Pons (tissue), 1 donor: ENCODE measurements around the gene CCL22.
"Not testable (repeated sequence)": the region's sequence is repeated elsewhere in the genome, so short reads cannot be mapped to it uniquely, and the experiment has no call there.

Experiments used
- DNase-seq: peaks from one replicate; pipeline ENCODE4 v3.0.0-alpha.2; 2016; ENCODE audit warnings: low spot score

The CCL22 gene

DNA sequence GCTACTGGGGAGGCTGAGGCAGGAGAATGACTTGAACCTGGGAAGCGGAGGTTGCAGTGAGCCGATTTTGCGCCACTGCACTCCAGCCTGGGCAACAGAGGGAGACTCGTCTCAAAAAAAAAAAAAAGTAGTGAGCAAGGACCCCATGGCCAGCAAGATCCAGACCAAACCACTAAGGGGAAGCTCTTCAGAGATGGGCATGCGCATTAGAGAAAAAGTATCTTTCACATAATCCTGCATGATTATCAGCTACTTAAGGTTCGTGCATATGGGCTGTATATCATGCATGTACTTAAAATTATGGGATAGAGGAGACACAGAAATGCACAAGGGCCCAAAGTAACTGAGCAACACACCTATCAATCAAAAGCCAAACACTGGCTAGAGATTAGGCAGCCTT is 10.7 kb upstream of the CCL22 start:
- no peak for DNase-seq

DNA sequence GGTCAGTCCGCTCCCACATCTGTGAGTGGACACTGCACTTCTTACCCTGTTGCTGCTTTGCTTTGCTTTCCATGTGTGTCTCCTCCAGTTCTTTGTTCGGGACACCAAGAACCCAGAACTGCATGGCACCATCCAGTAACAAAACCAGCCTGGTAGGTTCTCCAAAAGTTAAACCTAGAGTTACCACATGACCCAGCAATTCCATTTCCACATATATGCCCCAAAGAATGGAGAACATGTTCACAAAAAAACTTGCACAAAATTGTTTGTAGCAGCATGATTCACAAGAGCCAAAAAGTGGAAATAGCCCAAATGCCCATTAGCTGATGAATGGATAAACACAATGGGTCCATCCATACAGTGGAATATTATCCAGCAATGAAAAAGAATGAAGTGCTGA is 10.3 kb upstream of the CCL22 start:
- no peak for DNase-seq

DNA sequence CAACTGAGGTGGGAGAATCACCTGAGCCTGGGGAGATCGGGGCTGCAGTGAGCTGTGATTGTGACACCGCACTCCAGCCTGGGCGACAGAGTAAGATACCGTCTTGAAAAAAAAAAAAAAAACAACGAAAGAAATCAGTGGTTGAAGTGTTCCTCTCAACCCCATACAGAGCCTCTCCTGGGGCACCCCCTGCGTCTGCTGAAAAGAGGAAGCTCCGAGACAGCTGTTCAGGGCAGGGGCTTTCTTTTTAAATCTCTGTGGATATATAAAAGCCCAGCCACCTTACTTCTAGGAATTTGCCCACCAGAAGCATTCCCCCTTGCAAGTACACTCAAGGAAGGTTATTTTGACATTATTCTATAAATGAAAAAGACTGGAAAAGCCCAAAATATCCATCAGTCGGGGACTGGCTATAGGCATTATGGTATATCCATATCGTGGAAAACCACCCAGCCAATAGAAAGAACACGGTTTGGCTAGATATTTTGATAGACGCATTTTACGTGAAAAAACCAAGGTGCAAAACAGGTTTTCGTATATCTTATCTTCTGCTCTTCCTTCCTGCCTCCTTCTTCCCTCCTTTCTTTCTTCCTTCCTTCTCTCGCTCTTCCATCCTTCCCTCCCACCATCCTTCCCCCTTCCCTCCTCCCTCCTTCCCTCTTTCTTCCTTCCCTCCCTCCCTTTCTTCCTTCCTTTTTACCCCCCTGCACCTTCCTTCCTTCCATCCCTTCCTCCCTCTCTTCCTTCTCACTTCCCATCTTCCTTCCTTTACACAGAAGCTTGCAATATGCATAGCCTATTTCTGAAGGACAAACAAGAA is 9.2 kb upstream of the CCL22 start:
- peak; percentile 46 for DNase-seq

DNA sequence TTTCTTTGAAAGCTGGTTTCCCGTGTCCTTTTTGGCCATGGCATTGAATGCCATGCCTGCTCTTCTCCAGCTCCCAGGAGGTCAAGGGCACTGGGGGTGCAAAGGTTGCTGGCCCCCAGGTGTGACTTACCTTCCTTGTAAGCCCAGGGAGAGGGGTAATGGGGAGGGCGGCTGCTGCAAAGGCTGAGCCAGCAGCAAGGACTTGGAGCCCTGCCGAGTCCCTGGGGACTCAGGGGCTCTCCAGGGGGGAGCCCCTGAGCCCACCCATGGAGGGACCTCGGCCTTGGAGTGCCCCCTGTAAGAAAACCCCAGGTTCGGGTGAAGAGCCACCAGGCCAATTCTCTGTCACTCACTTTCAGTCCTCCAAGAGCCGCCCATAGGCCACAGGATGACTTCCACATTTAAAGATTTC is 5.9 kb upstream of the CCL22 start:
- DNase-seq, result no peak

DNA sequence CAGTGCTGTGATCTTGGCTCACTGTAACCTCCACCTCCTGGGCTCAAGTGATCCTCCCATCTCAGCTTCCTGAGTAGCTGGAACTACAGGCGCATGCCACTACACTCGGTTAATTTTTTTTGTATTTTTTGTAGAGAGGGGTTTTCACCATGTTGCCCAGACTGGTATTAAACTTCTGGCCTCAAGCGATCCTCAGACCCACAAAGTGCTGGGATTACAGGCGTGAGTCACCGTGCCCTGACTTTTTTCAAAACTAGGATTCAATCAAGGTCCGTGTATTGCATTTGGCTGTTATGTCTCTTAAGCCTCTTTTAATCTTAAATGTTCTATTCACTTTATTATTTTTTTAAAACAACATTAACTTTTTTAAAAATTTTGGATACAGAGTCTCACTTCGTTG is 4.3 kb upstream of the CCL22 start:
- no peak for DNase-seq

DNA sequence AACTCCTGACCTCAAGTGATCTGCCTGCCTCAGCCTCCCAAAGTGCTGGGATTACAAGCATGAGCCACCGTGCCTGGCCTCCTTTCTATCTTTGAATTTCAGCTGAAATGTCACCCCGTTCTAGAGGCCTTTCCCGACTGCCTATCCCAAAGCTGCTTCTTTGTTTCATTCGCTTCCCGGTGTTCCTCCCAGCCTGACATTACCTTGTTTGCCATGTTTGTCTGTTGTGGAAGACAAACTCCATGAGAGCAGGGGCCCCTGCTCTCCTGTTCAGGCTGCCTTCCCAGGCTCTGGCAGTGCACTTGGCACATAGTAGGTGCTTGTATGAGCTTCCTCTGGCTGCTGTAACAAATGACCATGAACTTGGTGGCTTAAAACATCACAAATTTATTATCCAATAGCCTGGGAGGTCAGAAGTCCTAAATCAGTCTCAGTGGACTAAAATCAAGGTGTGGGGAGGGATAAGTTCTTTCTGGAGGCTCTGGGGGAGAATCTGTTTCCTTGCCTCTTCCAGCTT is 2.6 kb upstream of the CCL22 start:
- DNase-seq, result no peak

DNA sequence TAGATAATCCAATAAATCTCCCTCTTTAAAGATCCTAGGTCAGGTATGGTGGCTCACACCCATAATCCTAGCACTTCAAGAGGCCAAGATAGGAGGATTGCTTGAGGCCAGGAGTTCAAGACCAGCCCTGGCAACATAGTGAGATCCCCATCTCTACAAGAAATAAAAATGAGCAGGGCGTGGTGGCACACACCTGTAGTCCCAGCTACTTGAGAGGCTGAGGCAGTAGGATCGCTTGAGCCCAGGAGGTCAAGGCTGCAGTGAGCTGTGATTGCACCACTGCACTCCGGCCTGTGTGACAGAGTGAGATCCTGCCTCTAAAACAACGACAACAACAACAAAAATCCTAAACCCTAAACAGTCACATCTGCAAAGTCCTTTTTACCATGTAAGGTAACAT is 2.0 kb upstream of the CCL22 start:
- no peak for DNase-seq

DNA sequence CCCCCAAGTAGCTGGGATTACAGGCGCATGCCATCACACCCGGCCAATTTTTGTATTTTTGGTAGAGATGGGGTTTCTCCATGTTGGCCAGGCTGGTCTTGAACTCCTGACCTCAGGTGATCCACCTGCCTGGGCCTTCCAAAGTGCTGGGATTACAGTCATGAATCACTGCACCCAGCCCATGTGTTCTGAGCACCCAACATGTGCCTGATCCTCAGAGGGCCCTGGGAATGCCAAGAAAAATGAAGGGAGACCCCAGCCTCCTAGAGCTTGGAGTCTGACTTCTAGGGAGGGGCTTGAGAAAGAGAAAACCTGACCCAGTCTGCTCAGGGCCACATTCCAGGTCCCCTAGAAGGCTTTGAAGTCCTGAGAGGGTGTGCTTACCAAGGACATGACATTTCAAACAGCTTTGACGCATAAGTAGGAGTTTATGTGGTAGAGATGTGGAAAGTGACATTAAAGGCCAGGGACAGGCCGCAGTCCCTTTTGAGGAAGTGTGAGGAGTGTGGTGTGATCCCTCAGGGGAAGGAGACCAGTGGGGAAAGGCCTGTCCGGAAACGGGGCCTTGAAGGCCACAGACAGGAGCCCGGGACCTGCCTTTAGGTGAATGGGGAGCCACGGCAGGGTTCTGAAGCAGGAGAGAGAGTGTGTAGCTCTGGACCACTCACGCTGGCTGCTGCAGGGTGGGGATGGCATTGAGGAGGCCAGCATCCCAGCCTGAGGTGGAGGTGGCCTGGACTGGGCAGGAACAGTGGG is 1.1 kb upstream of the CCL22 start:
- no peak for DNase-seq

DNA sequence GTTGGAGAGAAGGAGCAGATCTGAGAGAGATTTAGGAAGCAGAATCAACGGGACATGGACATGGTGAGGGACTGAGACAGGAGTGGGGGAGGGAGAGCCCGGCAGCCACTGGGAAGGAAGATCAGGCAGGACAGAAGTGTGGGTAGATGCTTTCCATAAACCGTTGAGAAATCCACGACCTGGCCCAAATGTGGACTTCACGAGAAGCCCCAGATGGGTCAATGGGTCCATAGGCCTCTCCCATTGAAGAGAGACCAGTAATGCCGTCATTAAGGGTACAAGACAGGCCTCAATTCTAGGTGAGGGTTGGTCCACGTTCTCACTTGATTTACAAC is 530 bp upstream of the CCL22 start:
- no peak for DNase-seq

DNA sequence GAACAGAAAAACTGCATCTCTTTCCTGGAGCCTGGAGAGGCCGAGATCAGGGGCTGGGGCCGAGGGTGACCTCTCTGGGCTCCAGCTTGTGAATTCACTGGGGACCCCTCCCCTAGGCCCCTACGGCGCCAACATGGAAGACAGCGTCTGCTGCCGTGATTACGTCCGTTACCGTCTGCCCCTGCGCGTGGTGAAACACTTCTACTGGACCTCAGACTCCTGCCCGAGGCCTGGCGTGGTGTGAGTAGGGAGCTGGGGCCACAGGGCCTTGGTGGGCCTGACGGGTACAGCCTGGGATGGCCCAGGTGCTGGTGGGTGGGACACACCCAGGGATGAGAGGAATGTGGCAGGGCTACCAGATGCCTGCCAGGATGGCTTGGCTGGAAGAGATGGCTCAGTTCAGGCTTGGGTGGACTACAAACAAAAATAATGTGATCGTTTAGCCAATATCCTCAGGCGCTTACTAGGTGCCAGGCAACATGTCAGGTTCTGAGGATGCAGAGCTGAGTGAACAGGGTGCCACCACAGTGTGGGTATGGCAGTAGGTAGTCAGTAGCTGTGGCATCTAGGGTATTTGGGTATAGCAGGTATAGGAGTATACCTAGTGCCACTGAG is 1.8 kb downstream of the CCL22 start:
- DNase-seq, result no peak

DNA sequence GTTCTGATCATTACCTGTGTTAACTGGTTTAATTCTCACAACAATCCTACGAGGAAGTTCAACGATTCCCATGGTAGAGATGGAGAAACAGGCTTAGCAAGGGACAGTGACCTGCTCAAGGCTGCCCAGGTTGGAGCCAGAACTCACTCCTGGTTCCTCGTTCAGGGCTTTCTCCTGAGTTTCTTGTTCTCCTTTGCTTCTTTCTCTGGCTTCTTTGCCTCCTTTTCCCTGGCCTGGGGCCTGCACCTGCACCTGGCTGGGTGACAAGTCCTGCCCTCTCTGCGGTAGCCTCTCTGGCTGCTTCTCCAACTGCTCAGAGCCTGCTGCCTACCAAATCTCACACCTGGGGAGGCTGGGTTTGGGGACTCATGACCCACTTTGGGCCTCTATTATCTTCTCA is 2.8 kb downstream of the CCL22 start:
- no peak for DNase-seq

DNA sequence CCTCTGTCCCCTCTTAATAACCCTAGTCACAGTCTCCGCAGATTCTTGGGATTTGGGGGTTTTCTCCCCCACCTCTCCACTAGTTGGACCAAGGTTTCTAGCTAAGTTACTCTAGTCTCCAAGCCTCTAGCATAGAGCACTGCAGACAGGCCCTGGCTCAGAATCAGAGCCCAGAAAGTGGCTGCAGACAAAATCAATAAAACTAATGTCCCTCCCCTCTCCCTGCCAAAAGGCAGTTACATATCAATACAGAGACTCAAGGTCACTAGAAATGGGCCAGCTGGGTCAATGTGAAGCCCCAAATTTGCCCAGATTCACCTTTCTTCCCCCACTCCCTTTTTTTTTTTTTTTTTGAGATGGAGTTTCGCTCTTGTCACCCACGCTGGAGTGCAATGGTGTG is 5.6 kb downstream of the CCL22 start:
- no peak for DNase-seq

DNA sequence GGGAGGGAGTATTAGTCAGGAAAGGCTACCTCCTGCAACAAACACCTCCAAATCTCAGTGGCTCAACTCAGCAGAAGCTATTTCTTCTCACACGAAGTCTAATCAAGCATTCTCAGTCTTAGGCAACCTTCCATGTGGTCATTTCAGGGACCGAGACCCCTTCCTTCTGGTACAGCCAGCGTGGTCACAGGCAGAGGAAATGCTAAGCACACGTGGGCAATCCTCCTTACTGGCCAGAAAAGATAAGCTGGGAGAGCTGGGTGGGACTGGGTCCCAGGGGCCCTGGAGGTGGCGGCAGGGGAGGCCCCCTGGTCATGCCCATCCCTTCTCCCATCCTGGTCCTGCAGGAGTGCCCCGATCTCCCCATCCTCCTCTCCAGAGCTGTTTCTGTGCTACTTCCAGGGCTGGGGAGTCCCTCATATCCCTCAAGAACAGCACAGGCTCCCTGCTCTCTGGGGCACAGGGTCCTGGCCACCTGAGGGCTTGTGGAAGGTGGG is 8.0 kb downstream of the CCL22 start:
- DNase-seq, result no peak

DNA sequence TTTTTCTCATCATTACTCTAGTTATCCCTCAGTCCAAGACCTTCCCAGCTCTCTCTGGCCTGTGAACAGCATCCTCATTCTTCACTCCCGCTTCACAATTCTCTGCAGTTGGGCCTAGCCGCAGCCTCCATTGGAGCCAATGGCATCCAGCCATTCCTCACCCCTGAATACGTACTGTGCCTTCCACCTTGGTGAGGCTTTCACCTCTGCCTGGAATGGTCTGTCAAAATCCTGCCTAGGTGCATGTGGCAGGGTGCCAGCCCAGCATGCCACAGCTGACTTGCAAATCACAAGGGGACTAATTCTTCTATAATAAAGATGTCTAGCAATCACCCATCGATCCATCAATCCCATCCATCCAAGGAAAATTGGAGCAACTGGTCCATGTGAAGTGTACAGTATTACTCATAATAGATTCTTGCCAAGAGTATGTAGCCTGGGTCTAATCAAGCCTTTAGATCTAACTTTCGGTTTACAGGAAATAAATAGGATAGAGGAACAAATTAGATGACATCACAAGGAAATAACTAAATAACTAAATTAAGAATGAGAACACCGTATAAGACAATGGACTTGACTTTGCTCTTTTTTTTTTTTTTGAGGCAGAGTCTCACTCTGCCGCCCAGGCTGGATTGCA is 8.7 kb downstream of the CCL22 start:
- no peak for DNase-seq

DNA sequence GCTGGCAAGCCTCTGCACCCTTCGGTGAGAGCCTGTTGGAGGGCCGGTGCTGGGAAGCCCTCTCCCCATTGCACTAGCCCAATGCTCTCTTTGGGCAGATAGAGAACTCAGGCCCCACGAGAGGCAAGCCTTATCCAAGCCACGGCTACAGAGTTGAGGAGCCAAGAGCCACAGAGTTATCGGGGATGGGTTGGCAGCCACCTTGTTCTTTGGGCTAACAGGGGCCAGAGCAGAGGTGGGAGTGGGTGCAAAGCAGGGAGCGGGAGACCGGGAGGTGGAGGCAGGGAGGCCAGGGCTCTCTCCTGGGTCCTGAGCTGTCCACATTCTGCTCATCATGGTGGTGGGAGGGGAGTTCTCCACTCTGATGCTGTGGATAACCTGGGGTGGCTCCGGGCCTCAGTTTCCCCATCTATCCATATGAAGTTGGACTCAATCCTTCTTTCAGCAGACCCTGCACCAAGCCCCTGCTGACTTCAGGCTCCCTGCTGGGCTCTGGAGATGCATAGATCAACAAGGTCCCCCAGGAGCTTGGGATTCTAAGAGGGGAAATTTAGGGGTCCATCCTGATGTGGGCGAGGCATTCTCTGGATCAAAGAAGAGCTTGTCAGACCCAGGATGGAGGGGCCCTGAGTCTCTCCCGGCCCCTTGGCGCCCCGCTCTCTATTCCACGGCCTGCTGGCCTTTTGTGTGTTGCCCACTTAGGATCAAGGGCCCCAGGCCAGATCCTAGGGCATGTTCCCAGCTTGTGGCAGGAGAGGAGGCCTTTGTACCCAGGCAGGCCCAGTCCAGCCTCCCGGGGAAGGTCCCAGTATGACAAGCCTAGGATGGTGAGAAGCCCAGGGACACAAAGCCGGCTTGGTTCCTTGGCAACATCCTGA is 13.2 kb downstream of the CCL22 start:
- no peak for DNase-seq

DNA sequence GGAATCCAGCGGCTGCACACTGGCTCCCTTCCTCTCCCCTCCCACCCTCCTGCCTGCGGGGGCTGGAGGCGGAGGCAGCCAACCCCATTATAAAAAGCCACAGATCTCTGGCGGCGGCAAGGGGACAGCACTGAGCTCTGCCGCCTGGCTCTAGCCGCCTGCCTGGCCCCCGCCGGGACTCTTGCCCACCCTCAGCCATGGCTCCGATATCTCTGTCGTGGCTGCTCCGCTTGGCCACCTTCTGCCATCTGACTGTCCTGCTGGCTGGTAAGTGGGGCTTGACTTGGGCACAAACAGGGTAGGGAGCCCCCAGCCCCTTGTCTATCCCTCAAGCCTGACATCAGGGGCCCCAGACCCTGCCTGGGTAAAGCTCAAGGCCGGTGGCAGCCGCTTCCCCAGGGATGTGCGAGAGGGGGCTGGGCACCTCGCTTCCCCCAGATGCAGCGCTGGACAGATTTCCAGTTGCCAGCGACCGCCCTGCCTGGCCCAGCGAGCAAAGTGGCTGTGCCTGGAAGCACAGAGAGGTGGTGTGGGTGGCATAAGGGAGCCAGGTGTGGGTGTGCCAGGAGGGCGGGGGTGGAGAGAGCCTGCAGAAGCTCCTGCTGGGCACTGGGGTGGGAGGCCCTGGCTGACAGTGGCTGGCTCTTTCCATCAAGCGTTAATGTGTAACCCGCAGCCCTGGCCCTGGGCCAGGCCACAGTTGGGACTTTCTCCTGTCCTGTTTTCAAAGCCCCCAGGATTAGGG is 14.0 kb downstream of the CCL22 start, which contains the start of gene CX3CL1:
CX3CL1 (plus strand) TSS at position 119 of the 745 bp plus-strand sequence; CDS start at position 198, 79 bp downstream.
- peak; percentile 70 for DNase-seq

DNA sequence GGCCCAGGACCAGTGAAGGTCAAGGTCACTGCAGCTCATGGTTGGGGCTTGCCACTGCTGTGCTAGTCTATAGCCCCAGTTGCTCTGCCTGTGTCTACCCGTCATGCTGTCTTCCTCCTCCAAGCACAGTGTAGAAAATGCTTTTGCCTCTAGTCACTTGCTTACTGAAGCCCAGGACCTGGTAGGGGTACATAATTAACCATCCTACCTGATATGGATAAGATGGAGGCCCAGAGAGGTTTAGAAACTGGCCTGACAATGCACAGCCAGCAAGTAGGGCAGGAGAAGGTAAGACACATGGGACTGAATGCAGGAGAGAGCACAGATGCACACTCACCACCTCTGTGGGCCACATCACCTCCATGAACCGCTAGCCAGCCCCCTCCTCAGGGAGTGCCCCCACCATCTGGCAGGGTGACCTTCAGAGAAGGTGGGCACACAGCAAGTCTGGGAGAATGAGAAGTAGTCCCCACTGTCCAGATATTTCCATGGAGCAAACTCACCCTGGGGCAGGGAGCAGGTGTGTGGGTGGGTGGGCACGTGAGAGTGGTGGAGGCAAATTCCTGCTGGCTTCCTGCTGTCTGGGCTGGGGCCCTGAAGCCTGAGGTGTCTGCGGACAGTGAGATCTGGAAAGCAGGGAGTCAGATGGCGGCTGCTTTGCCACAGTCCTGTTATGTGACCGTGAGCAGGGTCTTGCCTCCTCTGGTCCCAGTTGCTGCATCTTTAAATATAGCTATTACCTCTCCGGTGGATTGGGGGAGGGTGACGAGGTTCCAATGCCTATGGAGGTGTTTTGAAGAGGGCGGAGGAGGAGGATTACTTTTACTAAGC is 14.7 kb downstream of the CCL22 start:
- DNase-seq, result no peak

DNA sequence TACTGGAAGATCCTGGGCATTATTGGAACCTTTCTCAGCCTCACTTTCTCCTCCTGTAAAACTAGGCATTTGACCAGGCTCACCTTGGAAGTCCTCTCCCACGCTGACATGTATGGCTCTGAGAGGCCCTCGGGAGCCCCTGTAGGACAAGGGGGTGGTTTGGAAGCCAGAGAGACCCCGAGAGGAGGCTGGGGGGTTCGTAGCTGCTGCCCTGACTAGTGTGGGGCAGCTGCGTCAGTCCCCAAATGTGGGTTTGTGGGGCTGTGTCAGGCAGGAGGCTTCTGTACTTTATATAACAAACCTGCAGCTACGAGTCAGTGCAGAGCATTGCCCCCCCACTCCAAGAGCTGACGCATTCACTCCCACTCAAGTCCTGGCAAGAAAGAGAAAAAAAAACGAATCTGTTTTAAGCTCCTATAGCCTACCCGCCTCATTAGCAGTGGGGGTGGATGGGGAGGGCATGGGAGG is 15.5 kb downstream of the CCL22 start:
- no peak for DNase-seq

DNA sequence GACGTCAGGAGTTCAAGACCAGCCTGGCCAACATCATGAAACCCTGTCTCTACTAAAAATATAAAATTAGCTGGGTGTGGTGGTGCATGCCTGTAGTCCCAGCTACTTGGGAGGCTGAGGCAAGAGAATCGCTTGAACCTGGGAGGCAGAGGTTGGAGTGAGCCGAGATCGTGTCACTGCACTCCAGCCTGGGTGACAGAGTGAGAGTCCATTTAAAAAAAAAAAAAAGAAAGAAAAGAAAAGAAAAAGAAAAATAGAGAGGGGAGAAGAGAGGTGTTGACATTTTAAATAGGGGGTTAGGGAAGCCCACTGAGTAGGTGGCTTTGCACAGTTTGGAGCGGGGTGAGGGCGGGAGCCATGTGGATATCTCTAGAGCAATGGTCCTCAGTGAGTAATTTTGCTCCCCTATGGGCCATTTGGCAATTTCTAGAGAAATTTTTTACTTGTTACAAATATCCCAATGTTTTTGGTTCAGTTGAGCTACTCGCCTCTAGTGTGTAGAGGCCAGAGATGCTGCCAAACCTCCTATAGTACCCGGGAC is 16.4 kb downstream of the CCL22 start:
- DNase-seq, result not testable (repeated sequence)
